GM21447 (cell line): ENCODE results near the gene LRP1.

ENCODE experiments used
- ATAC-seq: cut with Tn5 transposase; IDR thresholded peaks from one replicate; pipeline ENCODE4 v1.9.1; 2021; ENCODE audit not compliant: unreplicated experiment

Gene LRP1

GRCh38 chr12:57170927-57171326 lies 42.6 kb downstream of the LRP1 start:
- no peak for ATAC-seq

GRCh38 chr12:57171668-57172067 lies 43.4 kb downstream of the LRP1 start:
- ATAC-seq = no peak

GRCh38 chr12:57173089-57173488 lies 44.8 kb downstream of the LRP1 start:
- no peak for ATAC-seq

GRCh38 chr12:57173683-57174082 lies 45.4 kb downstream of the LRP1 start:
- no peak for ATAC-seq

GRCh38 chr12:57175428-57176138 lies 47.3 kb downstream of the LRP1 start:
- ATAC-seq = no peak

GRCh38 chr12:57176139-57176477 lies 47.8 kb downstream of the LRP1 start:
- ATAC-seq = no peak

GRCh38 chr12:57176846-57177245 lies 48.6 kb downstream of the LRP1 start:
- ATAC-seq = no peak

- no peak for ATAC-seq
Measured at GRCh38 chr12:57177354-57177753, 49.1 kb downstream of the LRP1 start.

- ATAC-seq = no peak
Measured at GRCh38 chr12:57178213-57178612, 49.9 kb downstream of the LRP1 start.

GRCh38 chr12:57179331-57180086 lies 51.2 kb downstream of the LRP1 start:
- ATAC-seq = no peak

GRCh38 chr12:57180321-57180989 lies 52.2 kb downstream of the LRP1 start:
- no peak for ATAC-seq

- ATAC-seq = no peak
Measured at GRCh38 chr12:57181072-57181471, 52.8 kb downstream of the LRP1 start.

- no peak for ATAC-seq
Measured at GRCh38 chr12:57181561-57182155, 53.4 kb downstream of the LRP1 start.

- ATAC-seq = peak; percentile 94
Measured at GRCh38 chr12:57182918-57183575, 54.8 kb downstream of the LRP1 start.

GRCh38 chr12:57183939-57184725 lies 55.8 kb downstream of the LRP1 start:
- ATAC-seq = no peak

- ATAC-seq = no peak
Measured at GRCh38 chr12:57185403-57185802, 57.1 kb downstream of the LRP1 start.

GRCh38 chr12:57185906-57186508 lies 57.7 kb downstream of the LRP1 start:
- no peak for ATAC-seq

- no peak for ATAC-seq
Measured at GRCh38 chr12:57187222-57188089, 59.2 kb downstream of the LRP1 start.

- no peak for ATAC-seq
Measured at GRCh38 chr12:57188090-57188425, 59.8 kb downstream of the LRP1 start.
